Ovary (tissue), 3 donors: Measurements from ENCODE around the gene RAB37.

Source experiments
- CTCF ChIP-seq, 3 donors: fragments of 450-650 bp in 2 of 3; fragments of 200-600 bp in 1 of 3; IDR thresholded peaks; one replicate each; pipeline versions ENCODE4 v1.5.1 to v1.8.0; 2016 to 2022; ENCODE audit warnings: antibody characterized with exemption in 3 of 3, mild to moderate bottlenecking in 1 of 3
- EP300 ChIP-seq: sonication (generic); formaldehyde crosslinking; IDR thresholded peaks from one replicate; pipeline ENCODE4 v1.6.1; 2017; ENCODE audit warnings: antibody characterized with exemption
- POLR2A ChIP-seq: fragments of 450-650 bp; IDR thresholded peaks from one replicate; pipeline ENCODE4 v1.6.1; 2017; ENCODE audit warnings: antibody characterized with exemption, mild to moderate bottlenecking, moderate library complexity
- donor health status: DM: no; HTN: no; CAD: no.

GRCh38 chr17:74742153-74742515, 5.1 kb downstream of the RAB37 start:
- TF ChIP-seq CTCF (IDR thresholded peaks at IDR 0.05) (no peak), POLR2A (no peak), EP300 (no peak)
